ENCODE results near the gene KLF17. TPM values are rescaled to one million over a fixed set of nuclear protein-coding genes. Genes with fewer than 3 reads are reported as not detected.
A peak's percentile ranks its signal among the peaks of the same experiment; 100 is the strongest.

The KLF17 gene, protein sequence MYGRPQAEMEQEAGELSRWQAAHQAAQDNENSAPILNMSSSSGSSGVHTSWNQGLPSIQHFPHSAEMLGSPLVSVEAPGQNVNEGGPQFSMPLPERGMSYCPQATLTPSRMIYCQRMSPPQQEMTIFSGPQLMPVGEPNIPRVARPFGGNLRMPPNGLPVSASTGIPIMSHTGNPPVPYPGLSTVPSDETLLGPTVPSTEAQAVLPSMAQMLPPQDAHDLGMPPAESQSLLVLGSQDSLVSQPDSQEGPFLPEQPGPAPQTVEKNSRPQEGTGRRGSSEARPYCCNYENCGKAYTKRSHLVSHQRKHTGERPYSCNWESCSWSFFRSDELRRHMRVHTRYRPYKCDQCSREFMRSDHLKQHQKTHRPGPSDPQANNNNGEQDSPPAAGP
- 0.11 and 0.13 TPM in 2 replicates for total RNA-seq (2014; rRNA removed; shearing (Covaris generic))
- polyA plus RNA-seq (2016; fragmentation: Nextera tagmentation; extraction: Ambion mirVana), result 0.08 and 0.09 TPM in 2 replicates

DNA sequence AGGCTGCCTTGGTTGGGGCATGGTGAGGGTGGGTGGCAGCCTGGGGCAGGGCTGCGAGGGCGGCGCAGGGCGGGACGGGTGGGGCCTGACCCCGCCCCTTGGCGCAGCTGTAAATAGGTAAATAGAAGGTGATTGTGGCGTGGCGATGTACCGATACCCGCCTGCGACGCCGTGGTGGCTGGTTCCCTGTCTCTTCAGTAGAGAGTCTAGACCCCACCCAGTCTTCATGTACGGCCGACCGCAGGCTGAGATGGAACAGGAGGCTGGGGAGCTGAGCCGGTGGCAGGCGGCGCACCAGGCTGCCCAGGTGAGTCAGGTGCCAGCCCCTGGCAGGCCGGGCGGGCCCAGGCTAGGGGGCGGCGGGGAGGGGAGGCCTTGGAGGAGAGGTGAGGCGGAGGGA lies at the start of gene KLF17:
KLF17 (plus strand) TSS at position 140 of the 400 bp plus-strand sequence; CDS start at position 227, 87 bp downstream.
- H3K4me2 ChIP-seq (ENCODE audit: unreplicated experiment), result no peak within 1 kb of the TSS
- no peaks in the 10 kb centered on the region for H3F3A ChIP-seq (ENCODE audit: insufficient read depth)
- H3K4me1 ChIP-seq (ENCODE audit: insufficient read depth), result no peaks in the 10 kb centered on the region
- DNase-seq, result no peak
- no peak within 1 kb of the TSS for H3K9ac ChIP-seq
- no peaks in the 10 kb centered on the region for H3K27me3 ChIP-seq (replicated peaks; ENCODE audit: insufficient read depth)
- H2AFZ ChIP-seq, result no peak within 1 kb of the TSS
- no peak within 1 kb of the TSS for H3K4me3 ChIP-seq
- no peaks in the 10 kb centered on the region for H4K20me1 ChIP-seq (ENCODE audit: insufficient read depth)
- no peaks in the 10 kb centered on the region for H3K79me2 ChIP-seq (ENCODE audit: insufficient read depth)
- no peak within 1 kb of the TSS for H3K27ac ChIP-seq
- in situ Hi-C loops (cut with MboI), result no loop called here
- no peak for TF ChIP-seq EZH2phosphoT487 (IDR thresholded peaks at IDR 0.05; ENCODE audit: insufficient read depth, low read depth)
- TF ChIP-seq EZH2 (IDR thresholded peaks at IDR 0.05; ENCODE audit: insufficient read depth, poor library complexity, severe bottlenecking), result no peak
- no peaks in the 10 kb centered on the region for H3K9me2 ChIP-seq (ENCODE audit: insufficient read depth)
- H3K36me3 ChIP-seq (ENCODE audit: low read depth), result no peaks in the 10 kb centered on the region
- 79 to 92% methylated on average over 10 to 25 of the region's 25 CpGs for WGBS, 2 experiments (ENCODE audit: low coverage in 1 of 2, low lambda C conversion rate in 2 of 2, missing lambda C conversion rate in 2 of 2)
- no peaks in the 10 kb centered on the region for H3K9me3 ChIP-seq (ENCODE audit: low read depth)

DNA sequence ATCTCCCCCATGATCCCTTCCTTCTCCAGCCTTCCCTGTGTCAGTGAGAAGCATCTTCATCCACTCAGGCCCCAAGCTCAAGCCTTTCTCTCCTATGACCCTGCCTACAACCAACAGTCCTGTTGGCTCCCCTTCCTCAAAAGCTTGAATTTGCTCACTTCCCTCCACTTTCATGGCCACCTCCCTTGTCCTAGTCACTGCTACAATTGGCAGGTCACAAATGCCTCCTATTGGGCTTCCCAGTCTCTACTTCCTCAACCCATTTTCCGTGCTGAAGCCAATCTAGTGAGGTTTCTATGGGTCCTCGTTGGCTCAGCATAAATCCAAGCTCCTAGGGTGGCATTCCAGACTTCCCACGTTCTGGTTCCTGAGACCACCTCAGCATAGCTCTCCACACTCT lies 47.2 kb upstream of the KLF17 start:
- H3K36me3 ChIP-seq (ENCODE audit: low read depth), result no peaks in the 10 kb centered on the region
- no peak overlapping the region for H3K9ac ChIP-seq
- DNase-seq, result no peak
- in situ Hi-C loops (cut with MboI), result no loop called here
- H3K4me1 ChIP-seq (ENCODE audit: insufficient read depth), result peaks cover 14% of the 10 kb centered on the region
- no peaks in the 10 kb centered on the region for H4K20me1 ChIP-seq (ENCODE audit: insufficient read depth)
- TF ChIP-seq EZH2 (IDR thresholded peaks at IDR 0.05; ENCODE audit: insufficient read depth, poor library complexity, severe bottlenecking), result no peak
- TF ChIP-seq EZH2phosphoT487 (IDR thresholded peaks at IDR 0.05; ENCODE audit: insufficient read depth, low read depth), result no peak
- no peaks in the 10 kb centered on the region for H3K27me3 ChIP-seq (replicated peaks; ENCODE audit: insufficient read depth)
- 67 to 77% methylated on average over 3 of the region's 3 CpGs for WGBS, 2 experiments (ENCODE audit: low coverage in 1 of 2, low lambda C conversion rate in 2 of 2, missing lambda C conversion rate in 2 of 2)
- H3K4me2 ChIP-seq (ENCODE audit: unreplicated experiment), result no peak overlapping the region
- no peak overlapping the region for H3K4me3 ChIP-seq
- no peaks in the 10 kb centered on the region for H3K79me2 ChIP-seq (ENCODE audit: insufficient read depth)
- no peaks in the 10 kb centered on the region for H3K9me3 ChIP-seq (ENCODE audit: low read depth)
- H2AFZ ChIP-seq, result no peak overlapping the region
- no peak overlapping the region for H3K27ac ChIP-seq
- H3F3A ChIP-seq (ENCODE audit: insufficient read depth), result peaks cover 18% of the 10 kb centered on the region; the same call in 1 of the 2 replicates
- no peaks in the 10 kb centered on the region for H3K9me2 ChIP-seq (ENCODE audit: insufficient read depth)

DNA sequence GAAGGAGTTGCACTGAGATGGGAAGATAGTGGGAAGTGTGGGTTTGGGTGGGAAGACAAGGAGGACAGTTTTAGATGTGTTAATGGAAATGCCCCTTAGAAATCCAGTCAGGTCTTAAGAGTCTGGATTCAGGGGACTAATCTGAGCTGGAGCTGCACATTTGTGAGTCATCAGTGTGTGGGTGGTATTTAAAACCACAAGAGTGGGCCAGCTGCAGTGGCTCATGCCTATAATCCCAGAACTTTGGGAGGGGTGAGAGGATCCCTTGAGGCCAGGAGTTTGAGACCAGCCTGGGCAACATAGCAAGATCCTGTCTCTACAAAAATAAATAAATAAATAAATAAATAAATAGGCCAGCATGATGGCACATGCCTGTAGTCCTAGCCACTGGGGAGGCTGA lies 46.4 kb upstream of the KLF17 start:
- peak; percentile 96 for DNase-seq
- Histone ChIP-seq H4K20me1 (ENCODE audit: insufficient read depth) (no peaks in the 10 kb centered on the region), H3K27ac (peak overlapping the region; percentile 54; the same call in 1 of the 2 replicates), H3K4me3 (no peak overlapping the region), H3K9ac (no peak overlapping the region), H3K4me2 (ENCODE audit: unreplicated experiment) (no peak overlapping the region), H3F3A (ENCODE audit: insufficient read depth) (peaks cover 18% of the 10 kb centered on the region; the same call in 1 of the 2 replicates), H2AFZ (no peak overlapping the region), H3K36me3 (ENCODE audit: low read depth) (no peaks in the 10 kb centered on the region), H3K79me2 (ENCODE audit: insufficient read depth) (no peaks in the 10 kb centered on the region), H3K27me3 (replicated peaks; ENCODE audit: insufficient read depth) (no peaks in the 10 kb centered on the region), H3K9me3 (ENCODE audit: low read depth) (no peaks in the 10 kb centered on the region), H3K9me2 (ENCODE audit: insufficient read depth) (no peaks in the 10 kb centered on the region), H3K4me1 (ENCODE audit: insufficient read depth) (peaks cover 14% of the 10 kb centered on the region)
- in situ Hi-C loops (cut with MboI), result no loop called here
- TF ChIP-seq EZH2phosphoT487 (IDR thresholded peaks at IDR 0.05; ENCODE audit: insufficient read depth, low read depth) (no peak), EZH2 (IDR thresholded peaks at IDR 0.05; ENCODE audit: insufficient read depth, poor library complexity, severe bottlenecking) (no peak)

DNA sequence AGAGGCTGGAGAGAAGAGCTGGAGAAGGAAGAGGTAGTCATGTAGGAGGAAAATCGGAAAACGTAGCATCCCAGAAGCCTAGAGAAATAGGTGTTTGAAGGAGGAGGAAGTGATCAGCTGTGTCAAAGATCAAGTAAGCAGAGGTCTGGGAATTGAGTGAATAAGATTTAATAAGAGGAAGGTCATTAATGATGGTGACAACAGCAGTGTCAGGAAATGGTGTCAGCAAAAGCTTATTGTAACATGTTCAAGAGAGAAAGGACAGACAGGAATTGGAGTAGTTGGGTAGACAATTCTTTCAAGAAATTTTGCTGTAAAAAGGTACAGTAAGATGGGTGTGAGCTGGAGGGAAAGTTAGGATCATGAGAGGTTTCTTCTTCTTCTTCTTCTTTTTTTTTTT lies 45.8 kb upstream of the KLF17 start:
- Histone ChIP-seq H3K27me3 (replicated peaks; ENCODE audit: insufficient read depth) (no peaks in the 10 kb centered on the region), H3K9ac (no peak overlapping the region), H3K4me3 (no peak overlapping the region), H3K79me2 (ENCODE audit: insufficient read depth) (no peaks in the 10 kb centered on the region), H3K36me3 (ENCODE audit: low read depth) (no peaks in the 10 kb centered on the region), H2AFZ (no peak overlapping the region), H4K20me1 (ENCODE audit: insufficient read depth) (no peaks in the 10 kb centered on the region), H3K27ac (no peak overlapping the region), H3K4me2 (ENCODE audit: unreplicated experiment) (no peak overlapping the region), H3K9me3 (ENCODE audit: low read depth) (no peaks in the 10 kb centered on the region), H3K9me2 (ENCODE audit: insufficient read depth) (no peaks in the 10 kb centered on the region), H3K4me1 (ENCODE audit: insufficient read depth) (peaks cover 14% of the 10 kb centered on the region), H3F3A (ENCODE audit: insufficient read depth) (peaks cover 24% of the 10 kb centered on the region; the same call in 1 of the 2 replicates)
- TF ChIP-seq EZH2phosphoT487 (IDR thresholded peaks at IDR 0.05; ENCODE audit: insufficient read depth, low read depth), result no peak
- no peak for TF ChIP-seq EZH2 (IDR thresholded peaks at IDR 0.05; ENCODE audit: insufficient read depth, poor library complexity, severe bottlenecking)
- no peak for DNase-seq
- in situ Hi-C loops (cut with MboI), result no loop called here
- 75 to 81% methylated on average over 2 of the region's 2 CpGs for WGBS, 2 experiments (ENCODE audit: low coverage in 1 of 2, low lambda C conversion rate in 2 of 2, missing lambda C conversion rate in 2 of 2)
